ENCODE results near the gene SYDE1.
"Not testable (repeated sequence)": the region's sequence is repeated elsewhere in the genome, so short reads cannot be mapped to it uniquely, and the experiment has no call there.

The SYDE1 gene, protein sequence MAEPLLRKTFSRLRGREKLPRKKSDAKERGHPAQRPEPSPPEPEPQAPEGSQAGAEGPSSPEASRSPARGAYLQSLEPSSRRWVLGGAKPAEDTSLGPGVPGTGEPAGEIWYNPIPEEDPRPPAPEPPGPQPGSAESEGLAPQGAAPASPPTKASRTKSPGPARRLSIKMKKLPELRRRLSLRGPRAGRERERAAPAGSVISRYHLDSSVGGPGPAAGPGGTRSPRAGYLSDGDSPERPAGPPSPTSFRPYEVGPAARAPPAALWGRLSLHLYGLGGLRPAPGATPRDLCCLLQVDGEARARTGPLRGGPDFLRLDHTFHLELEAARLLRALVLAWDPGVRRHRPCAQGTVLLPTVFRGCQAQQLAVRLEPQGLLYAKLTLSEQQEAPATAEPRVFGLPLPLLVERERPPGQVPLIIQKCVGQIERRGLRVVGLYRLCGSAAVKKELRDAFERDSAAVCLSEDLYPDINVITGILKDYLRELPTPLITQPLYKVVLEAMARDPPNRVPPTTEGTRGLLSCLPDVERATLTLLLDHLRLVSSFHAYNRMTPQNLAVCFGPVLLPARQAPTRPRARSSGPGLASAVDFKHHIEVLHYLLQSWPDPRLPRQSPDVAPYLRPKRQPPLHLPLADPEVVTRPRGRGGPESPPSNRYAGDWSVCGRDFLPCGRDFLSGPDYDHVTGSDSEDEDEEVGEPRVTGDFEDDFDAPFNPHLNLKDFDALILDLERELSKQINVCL

GRCh38 chr19:15107061-15108010 is at the start of gene SYDE1:
SYDE1 (plus strand) TSS chr19:15107401; CDS start chr19:15107434, 33 bp downstream.
- in situ Hi-C loops (cut with MboI; ENCODE audit: low sequenced_read_pairs) = no loop called here

DNA sequence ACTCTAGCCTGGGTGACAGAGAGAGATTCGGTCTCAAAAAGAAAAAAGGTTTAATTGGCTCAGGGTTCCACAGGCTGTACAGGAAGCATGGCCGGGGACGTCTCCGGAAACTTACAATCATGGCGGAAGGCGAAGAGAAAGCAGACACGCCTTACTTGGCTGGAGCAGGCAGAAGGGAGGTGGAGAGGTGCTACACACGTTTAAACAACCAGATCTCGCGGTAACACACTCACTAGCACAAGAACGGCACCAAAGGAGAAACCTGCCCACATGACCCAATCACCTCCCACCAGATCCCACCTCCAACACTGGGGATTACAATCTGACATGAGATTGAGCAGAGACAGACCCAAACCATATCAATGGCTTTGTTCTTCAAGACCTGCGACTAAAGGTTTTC is 45.2 kb upstream of the SYDE1 start:
- in situ Hi-C loops (cut with MboI; ENCODE audit: low sequenced_read_pairs) = no loop called here

DNA sequence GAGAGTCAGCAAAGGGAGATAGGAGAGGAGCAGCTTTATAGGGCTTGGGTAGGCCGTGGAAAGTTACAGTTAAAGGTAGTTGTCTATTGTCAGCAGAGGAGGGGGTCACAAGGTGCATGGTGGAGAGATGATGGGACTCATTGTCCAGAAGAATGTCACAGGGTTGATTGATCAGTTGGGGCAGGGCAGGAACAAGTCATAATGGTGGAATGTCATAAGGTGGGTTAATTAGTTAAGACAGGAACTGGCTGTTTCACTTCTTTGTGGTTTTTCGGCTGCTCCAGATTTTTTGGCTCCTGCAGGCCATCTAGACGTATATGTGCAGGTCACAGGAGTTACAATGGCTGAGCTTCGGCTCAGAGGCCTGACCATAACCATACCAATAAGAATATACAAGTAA is 36.8 kb upstream of the SYDE1 start:
- in situ Hi-C loops (cut with MboI; ENCODE audit: low sequenced_read_pairs) = not testable (repeated sequence)

DNA sequence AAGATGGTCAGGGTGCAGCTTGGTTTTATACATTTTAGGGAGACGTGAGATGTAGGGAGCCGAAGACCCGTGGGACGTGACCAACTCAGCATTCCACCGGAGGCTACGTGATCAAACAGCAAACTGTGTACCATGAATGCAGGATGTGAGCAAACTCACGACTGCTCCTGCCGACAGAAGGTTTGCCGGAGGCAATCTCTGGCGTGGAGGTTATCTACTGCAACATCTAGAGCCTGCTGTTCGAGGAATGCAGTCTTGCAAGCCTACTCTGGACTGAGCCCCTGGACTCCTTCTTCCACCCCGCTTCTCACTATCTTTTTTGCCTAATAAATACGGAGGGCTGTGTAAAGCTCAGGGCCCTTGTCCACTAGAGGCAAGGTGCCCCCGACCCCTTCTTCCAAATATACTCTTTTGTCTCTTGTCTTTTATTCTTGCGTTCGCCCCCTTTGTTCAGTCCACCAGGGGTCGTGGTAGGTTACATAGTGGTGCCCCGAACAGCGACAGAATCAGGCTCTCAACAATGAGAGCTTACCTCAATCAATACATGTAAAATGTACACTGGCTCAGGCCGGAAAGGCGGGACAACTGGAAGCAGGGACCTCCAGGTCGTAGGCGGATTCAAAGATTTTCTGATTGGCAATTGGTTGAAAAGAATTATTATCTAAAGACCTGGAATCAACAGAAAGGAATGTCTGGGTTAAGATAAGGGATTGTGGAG is 34.1 kb upstream of the SYDE1 start:
- in situ Hi-C loops (cut with MboI; ENCODE audit: low sequenced_read_pairs) = no loop called here

GRCh38 chr19:15074371-15074770 is 32.8 kb upstream of the SYDE1 start:
- in situ Hi-C loops (cut with MboI; ENCODE audit: low sequenced_read_pairs) = no loop called here

GRCh38 chr19:15075806-15076205 is 31.4 kb upstream of the SYDE1 start:
- in situ Hi-C loops (cut with MboI; ENCODE audit: low sequenced_read_pairs) = no loop called here

GRCh38 chr19:15080002-15080401 is 27.2 kb upstream of the SYDE1 start:
- in situ Hi-C loops (cut with MboI; ENCODE audit: low sequenced_read_pairs) = not testable (repeated sequence)

GRCh38 chr19:15081911-15082310 is 25.3 kb upstream of the SYDE1 start, which contains the start of gene OR1I1:
OR1I1 (plus strand) TSS chr19:15082211; CDS start chr19:15087066, 4,855 bp downstream.
- in situ Hi-C loops (cut with MboI; ENCODE audit: low sequenced_read_pairs) = no loop called here

DNA sequence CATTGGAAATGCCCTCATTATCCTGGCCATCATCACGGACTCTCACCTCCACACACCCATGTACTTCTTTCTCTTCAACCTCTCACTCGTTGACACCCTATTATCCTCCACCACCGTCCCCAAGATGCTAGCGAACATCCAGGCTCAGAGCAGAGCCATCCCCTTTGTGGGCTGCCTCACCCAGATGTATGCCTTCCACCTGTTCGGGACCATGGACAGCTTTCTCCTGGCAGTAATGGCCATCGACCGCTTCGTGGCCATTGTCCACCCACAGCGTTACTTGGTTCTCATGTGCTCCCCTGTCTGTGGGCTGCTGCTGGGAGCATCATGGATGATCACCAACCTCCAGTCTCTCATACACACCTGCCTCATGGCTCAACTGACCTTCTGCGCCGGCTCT is 20.0 kb upstream of the SYDE1 start:
- in situ Hi-C loops (cut with MboI; ENCODE audit: low sequenced_read_pairs) = no loop called here

GRCh38 chr19:15091918-15092753 is 15.1 kb upstream of the SYDE1 start:
- in situ Hi-C loops (cut with MboI; ENCODE audit: low sequenced_read_pairs) = no loop called here

DNA sequence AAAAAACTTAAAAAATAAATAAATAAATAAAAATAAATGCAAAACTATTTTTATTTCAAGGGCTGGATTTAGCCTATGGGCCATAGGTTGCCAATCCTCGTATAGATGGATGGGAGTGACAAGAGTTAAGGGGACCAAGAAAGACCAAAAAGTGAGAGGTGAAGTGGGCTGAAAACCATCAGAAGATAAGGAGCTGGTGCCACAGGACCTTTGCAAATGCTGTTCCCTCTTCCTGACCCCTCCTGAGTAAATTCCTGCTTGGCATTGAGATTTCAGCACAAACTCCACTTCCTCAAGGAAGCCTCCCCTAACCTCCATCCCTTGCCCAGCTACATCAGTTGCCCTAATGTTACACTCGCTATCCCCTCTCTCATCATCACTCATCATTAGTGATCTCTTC is 14.2 kb upstream of the SYDE1 start:
- in situ Hi-C loops (cut with MboI; ENCODE audit: low sequenced_read_pairs) = no loop called here

- in situ Hi-C loops (cut with MboI; ENCODE audit: low sequenced_read_pairs) = no loop called here
Measured at GRCh38 chr19:15096223-15096622, 11.0 kb upstream of the SYDE1 start.

DNA sequence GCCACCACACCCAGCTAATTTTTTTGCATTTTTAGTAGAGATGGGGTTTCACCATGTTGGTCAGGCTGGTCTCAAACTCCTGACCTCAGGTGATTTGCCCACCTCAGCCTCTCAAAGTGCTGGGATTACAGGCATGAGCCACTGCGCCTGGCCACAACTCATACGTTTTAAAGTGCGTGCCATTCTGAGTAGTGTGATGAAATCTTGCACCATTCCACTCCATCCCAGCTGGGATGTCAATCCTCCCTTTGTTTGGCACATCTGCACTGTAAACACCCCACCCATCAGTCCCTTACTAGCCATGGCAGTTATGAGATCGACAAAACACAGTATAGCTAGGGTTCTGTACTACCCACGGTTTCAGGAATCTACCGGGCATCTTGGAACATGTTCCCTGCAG is 9.2 kb upstream of the SYDE1 start:
- in situ Hi-C loops (cut with MboI; ENCODE audit: low sequenced_read_pairs) = not testable (repeated sequence)

DNA sequence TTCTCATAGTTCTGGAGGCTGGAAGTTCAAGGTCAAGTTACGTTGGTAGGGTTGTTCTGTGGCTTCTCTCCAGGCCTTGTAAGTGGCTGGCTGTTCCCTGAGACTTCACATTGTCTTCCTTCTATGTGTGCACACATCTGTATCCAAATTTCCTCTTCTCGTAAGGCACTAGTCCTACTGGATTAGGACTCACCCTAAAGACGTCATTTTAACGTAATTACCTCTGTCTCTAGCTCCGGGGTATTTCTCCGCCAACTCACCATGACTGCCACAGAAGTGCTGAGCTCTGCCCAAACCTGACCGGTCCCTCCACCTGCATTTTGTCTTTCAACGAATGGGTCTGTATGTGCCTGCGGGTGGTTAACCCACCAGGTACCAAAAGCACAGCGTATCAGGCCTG is 8.7 kb upstream of the SYDE1 start:
- in situ Hi-C loops (cut with MboI; ENCODE audit: low sequenced_read_pairs) = no loop called here

- in situ Hi-C loops (cut with MboI; ENCODE audit: low sequenced_read_pairs) = no loop called here
Measured at GRCh38 chr19:15099017-15099582, 8.1 kb upstream of the SYDE1 start.

GRCh38 chr19:15101479-15102082 is 5.6 kb upstream of the SYDE1 start:
- in situ Hi-C loops (cut with MboI; ENCODE audit: low sequenced_read_pairs) = no loop called here

DNA sequence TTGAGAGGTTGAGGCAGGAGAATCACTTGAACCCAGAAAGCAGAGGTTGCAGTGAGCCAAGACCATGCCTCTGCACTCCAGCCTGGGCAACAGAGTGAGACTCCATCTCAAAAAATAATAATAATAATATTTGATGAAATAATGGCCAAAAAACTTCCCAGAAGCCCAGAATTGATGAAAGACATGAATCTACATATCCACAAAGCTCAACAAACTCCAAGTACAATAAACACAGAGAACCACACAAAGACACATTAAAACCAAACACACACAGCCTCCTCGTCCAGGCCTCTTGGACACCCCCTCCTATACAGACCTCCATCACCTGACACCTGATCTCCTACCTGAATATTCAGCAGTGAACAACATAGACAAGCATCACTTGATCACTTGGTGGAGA is 3.2 kb upstream of the SYDE1 start:
- in situ Hi-C loops (cut with MboI; ENCODE audit: low sequenced_read_pairs) = no loop called here

- in situ Hi-C loops (cut with MboI; ENCODE audit: low sequenced_read_pairs) = no loop called here
Measured at GRCh38 chr19:15104411-15104810, 2.8 kb upstream of the SYDE1 start.

DNA sequence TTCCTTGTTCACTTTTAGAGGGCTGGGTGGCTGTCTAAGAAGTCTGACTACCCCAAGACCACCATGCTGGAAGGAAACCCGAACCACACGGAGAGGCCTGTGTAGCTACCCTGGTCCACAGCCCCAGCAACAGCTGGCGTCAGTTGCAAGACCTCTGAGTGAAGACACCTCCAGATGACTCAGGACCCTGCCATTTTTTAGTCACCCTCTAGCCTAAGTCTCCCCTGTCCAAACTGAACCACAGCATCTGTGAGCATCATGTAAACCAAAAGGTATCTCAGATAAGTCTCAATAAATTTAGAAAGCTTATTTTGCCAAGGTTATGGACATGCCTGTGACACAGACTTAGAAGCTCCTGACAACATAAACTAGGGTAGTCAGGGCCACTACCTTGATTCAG is 2.2 kb upstream of the SYDE1 start:
- in situ Hi-C loops (cut with MboI; ENCODE audit: low sequenced_read_pairs) = no loop called here
